OCI-LY7 (cell line): ENCODE measurements around the gene CRYM.

Experiments used
- EZH2phosphoT487 ChIP-seq: fragments of 200-600 bp; sonication (generic); IDR thresholded peaks from 2 replicates; pipeline ENCODE4 v1.6.1; 2018; ENCODE audit warnings: low read depth, borderline replicate concordance, mild to moderate bottlenecking, mixed run types, antibody characterized with exemption, low read length, moderate library complexity, mixed read lengths
- TF ChIP-seq, protein P1 (sequence below): fragments of 200-600 bp; sonication (generic); conservative IDR thresholded peaks from 2 replicates; pipeline ENCODE4 v1.5.1; 2014; ENCODE audit warnings: mild to moderate bottlenecking, antibody characterized with exemption, low read length, moderate library complexity, mixed read lengths

DNA sequence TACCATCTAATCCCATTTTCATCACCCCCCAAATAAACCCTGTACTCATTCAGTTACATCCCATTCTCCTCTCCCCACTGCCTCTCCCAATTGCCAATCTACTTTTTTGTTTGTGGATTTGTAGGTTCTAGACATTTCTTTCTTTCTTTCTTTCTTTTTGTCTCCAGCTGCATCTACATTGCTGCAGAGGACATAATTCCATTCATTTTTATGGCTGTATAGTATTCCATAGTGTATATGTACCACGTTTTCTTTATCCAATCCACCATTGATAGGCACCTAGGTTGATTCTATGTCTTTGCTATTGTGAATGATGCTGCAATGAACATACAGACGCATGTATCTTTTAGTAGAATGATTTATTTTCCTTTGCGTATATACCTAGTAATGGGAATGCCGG, 6.3 kb upstream of the CRYM start:
- TF ChIP-seq, protein P1, sequence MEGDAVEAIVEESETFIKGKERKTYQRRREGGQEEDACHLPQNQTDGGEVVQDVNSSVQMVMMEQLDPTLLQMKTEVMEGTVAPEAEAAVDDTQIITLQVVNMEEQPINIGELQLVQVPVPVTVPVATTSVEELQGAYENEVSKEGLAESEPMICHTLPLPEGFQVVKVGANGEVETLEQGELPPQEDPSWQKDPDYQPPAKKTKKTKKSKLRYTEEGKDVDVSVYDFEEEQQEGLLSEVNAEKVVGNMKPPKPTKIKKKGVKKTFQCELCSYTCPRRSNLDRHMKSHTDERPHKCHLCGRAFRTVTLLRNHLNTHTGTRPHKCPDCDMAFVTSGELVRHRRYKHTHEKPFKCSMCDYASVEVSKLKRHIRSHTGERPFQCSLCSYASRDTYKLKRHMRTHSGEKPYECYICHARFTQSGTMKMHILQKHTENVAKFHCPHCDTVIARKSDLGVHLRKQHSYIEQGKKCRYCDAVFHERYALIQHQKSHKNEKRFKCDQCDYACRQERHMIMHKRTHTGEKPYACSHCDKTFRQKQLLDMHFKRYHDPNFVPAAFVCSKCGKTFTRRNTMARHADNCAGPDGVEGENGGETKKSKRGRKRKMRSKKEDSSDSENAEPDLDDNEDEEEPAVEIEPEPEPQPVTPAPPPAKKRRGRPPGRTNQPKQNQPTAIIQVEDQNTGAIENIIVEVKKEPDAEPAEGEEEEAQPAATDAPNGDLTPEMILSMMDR: no peak
- TF ChIP-seq EZH2phosphoT487: no peak
